IPS-15b (cell line): ENCODE measurements around the gene LIMS2.

ENCODE experiments used
- H3K27me3 ChIP-seq: one replicate; pipeline ENCODE4 v1.6.1; 2013; ENCODE audit warnings: low read length; ENCODE audit not compliant: control insufficient read depth, insufficient read depth
- H3K36me3 ChIP-seq: one replicate; pipeline ENCODE4 v1.6.1; 2013; ENCODE audit warnings: low read length; ENCODE audit not compliant: control insufficient read depth, insufficient read depth
- H3K4me1 ChIP-seq: one replicate; pipeline ENCODE4 v1.6.1; 2013; ENCODE audit warnings: mild to moderate bottlenecking, low read length; ENCODE audit not compliant: control insufficient read depth, insufficient read depth
- H3K4me3 ChIP-seq: one replicate; pipeline ENCODE4 v1.5.1; 2013; ENCODE audit warnings: low read depth, low read length
- H3K9ac ChIP-seq: one replicate; pipeline ENCODE4 v1.6.1; 2013; ENCODE audit warnings: low read depth, mild to moderate bottlenecking, low read length
- H3K9me3 ChIP-seq: one replicate; pipeline ENCODE4 v1.6.1; 2013; ENCODE audit warnings: mild to moderate bottlenecking, low read length; ENCODE audit not compliant: control insufficient read depth, insufficient read depth

LIMS2 gene

GRCh38 chr2:127630096-127630863 lies 45.0 kb downstream of the LIMS2 start:
- H3K27me3 ChIP-seq, result no peaks in the 10 kb centered on the region
- H3K9me3 ChIP-seq, result no peaks in the 10 kb centered on the region
- H3K9ac ChIP-seq, result no peak overlapping the region
- no peaks in the 10 kb centered on the region for H3K4me1 ChIP-seq
- H3K4me3 ChIP-seq, result no peak overlapping the region
- no peaks in the 10 kb centered on the region for H3K36me3 ChIP-seq

DNA sequence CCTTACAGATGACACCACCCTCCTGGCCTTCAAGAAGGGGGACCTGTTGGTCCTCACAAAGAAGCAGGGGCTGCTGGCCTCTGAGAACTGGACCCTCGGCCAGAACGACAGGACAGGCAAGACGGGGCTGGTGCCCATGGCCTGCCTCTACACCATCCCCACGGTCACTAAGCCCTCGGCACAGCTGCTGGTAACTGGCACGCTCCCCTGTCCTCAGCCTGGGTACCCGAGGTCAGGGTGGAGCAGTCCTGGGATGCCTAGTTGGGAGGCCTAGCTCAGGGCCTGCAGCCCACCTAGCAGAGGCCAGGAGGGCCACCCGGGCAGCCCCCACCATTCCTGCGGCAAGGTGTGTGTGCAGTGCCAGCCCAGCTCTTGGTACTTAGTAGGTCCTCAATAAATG lies 45.7 kb downstream of the LIMS2 start:
- no peak overlapping the region for H3K4me3 ChIP-seq
- no peak overlapping the region for H3K9ac ChIP-seq
- H3K27me3 ChIP-seq, result no peaks in the 10 kb centered on the region
- no peaks in the 10 kb centered on the region for H3K36me3 ChIP-seq
- no peaks in the 10 kb centered on the region for H3K9me3 ChIP-seq
- no peaks in the 10 kb centered on the region for H3K4me1 ChIP-seq

DNA sequence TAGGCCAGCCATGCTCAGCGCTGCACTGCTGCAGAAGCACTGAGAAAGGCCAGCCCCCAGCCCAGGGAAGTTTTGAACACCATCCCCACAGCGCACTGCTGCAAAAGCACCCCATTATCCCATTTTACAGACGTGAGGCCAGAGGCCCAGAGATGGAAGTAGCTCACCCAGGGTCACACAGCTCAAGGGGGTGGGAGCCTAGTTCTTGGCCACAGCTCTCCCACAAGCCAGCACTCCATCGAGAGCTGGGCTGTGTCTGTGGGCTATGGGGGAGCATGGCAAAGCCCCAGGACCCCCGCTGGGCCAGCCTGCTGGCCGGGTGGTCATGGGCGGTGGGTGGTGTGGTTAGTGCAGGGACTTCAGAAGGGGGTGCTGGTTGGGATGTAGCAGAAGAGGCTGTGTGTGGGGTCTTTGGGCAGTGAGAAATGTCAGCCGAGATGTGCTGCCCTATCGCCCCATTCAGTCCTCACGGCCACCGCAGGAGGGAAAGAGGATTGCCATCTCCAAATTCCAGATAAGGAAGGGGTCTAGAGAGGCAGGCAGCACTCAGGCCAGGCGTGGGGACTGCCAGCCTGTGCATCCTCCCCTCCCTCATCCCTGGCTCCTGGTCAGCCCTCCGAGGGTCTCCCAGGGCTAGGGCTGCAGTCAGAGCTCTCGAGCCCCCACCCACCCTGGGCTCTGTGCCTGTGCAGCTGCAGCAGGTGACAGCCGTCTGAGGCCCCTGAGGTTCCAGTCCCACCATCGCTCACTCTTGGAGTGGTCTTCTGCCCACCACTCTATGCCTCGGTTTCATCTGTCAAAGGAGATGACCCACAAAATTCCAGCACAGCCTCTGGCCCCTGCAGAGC lies 46.3 kb downstream of the LIMS2 start:
- Histone ChIP-seq H3K27me3 (no peaks in the 10 kb centered on the region), H3K9ac (no peak overlapping the region), H3K9me3 (no peaks in the 10 kb centered on the region)

DNA sequence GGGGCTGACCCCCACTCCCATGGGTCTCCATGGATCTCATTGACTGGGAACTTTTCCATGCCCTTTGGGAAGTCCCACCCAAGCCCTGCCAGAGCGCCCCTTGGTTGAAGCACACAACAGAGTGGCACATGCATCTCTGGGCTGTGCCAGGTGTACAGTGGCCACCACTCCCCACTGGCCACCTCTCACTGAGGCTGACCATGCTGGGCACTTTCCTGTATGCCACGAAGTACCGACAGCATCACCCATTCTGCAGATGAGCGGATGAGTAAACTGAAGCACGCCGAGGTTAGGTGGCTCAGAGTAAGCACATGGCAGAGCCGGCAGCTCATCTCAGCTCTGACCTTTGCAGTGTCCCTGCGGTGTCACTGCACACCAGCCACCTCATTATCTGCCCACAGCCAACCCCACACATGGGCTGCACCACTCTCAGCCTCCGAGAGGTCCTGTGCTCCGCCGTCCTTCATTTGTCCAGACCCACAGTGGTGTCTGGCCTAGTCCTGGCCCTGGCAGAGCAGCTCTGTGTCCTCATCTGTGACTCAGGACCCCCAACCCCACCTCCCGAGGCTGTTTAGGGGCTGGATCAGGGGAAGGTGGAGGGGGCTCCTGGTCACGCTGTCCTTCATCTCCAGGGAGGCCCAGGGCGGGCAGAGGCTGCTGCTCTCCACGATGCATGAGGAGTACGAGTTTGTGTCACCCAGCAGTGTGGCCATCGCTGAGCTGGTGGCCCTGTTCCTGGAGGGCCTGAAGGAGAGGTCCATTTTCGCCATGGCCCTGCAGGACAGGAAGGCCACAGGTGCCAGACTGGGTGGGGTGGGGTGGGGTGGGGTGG lies 47.4 kb downstream of the LIMS2 start:
- Histone ChIP-seq H3K36me3 (no peaks in the 10 kb centered on the region), H3K27me3 (no peaks in the 10 kb centered on the region), H3K9ac (no peak overlapping the region), H3K9me3 (no peaks in the 10 kb centered on the region), H3K4me1 (no peaks in the 10 kb centered on the region), H3K4me3 (no peak overlapping the region)

More for the DNA sequence above, 46.3 kb downstream of the LIMS2 start:
- Histone ChIP-seq H3K4me1 (no peaks in the 10 kb centered on the region), H3K4me3 (no peak overlapping the region), H3K36me3 (no peaks in the 10 kb centered on the region)

DNA sequence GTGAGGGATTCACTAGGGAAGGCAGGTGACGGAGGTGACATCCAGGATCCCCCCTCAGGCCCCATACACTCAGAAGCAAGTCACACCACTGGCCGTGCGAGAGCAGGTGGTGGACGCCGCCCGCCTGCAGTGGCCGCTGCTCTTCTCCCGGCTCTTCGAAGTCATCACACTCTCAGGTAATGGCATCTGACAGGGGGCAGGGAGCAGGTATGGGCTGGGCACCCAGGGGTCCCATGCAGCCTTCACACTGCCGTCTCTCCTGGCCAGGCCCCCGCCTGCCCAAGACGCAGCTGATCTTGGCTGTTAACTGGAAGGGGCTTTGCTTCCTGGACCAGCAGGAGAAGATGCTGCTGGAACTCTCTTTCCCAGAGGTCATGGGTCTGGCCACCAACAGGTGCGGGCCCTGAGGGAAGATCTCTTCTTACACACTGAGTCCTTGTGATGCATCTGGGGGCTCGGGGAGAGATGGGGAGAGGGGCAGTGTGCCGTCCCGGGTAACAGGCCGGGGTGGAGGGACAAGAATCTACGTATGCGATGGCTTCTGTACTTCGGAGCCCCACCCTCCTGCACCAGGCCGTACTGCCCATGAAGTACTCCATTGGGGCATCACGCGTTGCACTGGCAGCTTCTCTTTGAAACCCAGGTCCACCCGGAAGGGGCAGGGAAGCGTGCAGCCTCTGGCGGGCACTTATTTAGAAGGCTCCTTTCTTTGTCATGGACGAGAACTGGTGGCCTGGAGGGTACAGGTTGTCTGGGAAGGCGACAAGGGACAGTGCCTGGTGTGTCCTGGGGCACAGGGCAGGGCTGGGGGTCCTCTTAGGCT lies 48.2 kb downstream of the LIMS2 start:
- no peak overlapping the region for H3K9ac ChIP-seq
- no peaks in the 10 kb centered on the region for H3K4me1 ChIP-seq
- no peak overlapping the region for H3K4me3 ChIP-seq
- H3K9me3 ChIP-seq, result no peaks in the 10 kb centered on the region
- no peaks in the 10 kb centered on the region for H3K27me3 ChIP-seq
- no peaks in the 10 kb centered on the region for H3K36me3 ChIP-seq

DNA sequence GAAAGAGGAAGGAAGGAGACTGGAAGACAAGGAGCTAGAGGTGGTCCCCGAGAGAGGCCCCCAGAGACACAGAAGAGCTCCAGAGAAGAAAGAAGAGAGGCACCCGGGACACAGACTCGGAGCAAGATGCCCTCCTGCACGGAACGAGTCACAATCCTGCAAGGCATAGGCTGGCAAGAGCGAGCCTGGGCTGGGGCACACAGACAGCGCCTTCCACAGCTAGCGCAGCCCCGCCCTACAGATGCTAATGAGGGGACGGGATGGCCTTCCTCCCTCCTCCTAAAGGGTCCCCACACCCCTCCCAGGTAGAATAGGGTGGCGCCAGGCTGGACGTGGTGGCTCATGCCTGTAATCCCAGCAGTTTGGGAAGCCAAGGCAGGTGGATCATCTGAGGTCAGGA lies 49.2 kb downstream of the LIMS2 start:
- H3K9ac ChIP-seq, result no peak overlapping the region
- no peak overlapping the region for H3K4me3 ChIP-seq
- H3K27me3 ChIP-seq, result no peaks in the 10 kb centered on the region
- H3K36me3 ChIP-seq, result no peaks in the 10 kb centered on the region
- no peaks in the 10 kb centered on the region for H3K4me1 ChIP-seq
- H3K9me3 ChIP-seq, result no peaks in the 10 kb centered on the region

- no peaks in the 10 kb centered on the region for H3K36me3 ChIP-seq
- H3K9ac ChIP-seq, result no peak overlapping the region
- H3K4me1 ChIP-seq, result no peaks in the 10 kb centered on the region
- no peaks in the 10 kb centered on the region for H3K27me3 ChIP-seq
- H3K9me3 ChIP-seq, result no peaks in the 10 kb centered on the region
- H3K4me3 ChIP-seq, result no peak overlapping the region
These were observed 49.8 kb downstream of the LIMS2 start for GRCh38 chr2:127625572-127625951.

- H3K4me3 ChIP-seq, result no peak overlapping the region
- H3K4me1 ChIP-seq, result no peaks in the 10 kb centered on the region
- no peak overlapping the region for H3K9ac ChIP-seq
- no peaks in the 10 kb centered on the region for H3K36me3 ChIP-seq
- no peaks in the 10 kb centered on the region for H3K27me3 ChIP-seq
- H3K9me3 ChIP-seq, result no peaks in the 10 kb centered on the region
These were observed 50.4 kb downstream of the LIMS2 start for GRCh38 chr2:127624756-127625571.

DNA sequence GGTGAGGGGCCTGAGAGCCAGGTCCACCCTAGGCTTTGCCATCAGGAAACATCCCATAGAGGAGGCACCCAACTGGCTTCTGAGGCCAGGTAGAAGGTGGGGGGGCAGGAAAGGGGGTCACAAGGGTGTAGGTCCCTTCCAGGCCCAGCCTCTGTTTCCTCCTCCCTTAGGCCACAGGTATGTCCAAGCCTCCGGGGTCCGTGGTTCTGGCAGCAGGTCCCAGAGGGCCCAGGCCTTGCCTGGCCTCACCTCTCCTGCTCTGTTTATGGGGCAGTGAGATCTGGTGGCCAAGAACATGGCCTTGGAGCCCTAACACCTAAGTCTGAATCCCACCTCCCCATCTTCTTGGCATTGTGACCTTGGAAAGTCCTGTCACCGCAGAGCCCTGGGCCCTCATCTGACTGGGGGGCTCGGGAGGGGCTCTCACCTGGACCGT lies 51.0 kb downstream of the LIMS2 start:
- Histone ChIP-seq H3K4me3 (no peak overlapping the region), H3K27me3 (no peaks in the 10 kb centered on the region), H3K4me1 (no peaks in the 10 kb centered on the region), H3K9ac (no peak overlapping the region), H3K36me3 (no peaks in the 10 kb centered on the region), H3K9me3 (no peaks in the 10 kb centered on the region)

DNA sequence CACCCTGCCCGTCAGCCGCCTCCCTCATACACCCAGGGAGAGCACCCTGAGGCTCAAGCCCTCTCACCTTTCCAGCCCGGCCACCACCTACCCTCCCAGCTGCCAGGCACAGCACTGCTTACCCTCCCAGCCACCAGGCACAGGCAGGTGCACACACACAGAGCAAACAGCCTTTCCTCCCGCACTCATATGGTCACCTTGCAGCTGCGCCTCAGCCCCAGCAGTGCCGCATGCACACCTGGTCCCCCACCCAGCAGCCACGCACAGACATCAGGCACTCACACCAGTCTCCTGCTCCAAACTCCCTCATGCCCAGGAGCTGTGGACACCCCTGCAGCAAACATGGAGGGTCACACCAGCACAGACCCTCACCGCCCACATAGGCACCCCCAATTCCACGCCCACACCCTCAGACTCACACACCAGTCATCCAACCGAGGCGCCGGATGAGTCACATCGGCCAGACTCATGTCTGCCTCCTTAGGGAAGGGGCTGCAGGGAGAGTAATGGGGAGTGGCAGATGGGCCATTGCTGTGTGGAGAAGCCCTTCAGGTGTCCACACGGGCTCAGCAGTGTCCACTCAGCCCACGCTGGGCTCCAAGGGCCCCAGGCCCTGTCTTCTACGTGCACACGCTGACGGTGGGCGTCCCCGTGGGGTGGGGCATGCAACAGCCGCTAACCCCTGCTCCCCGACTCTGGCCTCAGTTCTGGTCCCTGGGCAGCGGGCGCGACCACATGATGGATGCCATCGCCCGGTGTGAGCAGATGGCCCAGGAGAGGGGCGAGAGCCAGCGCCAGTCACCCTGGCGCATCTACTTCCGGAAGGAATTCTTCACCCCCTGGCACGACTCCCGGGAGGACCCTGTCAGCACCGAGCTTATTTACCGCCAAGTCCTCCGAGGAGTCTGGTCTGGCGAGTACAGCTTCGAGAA lies 51.7 kb downstream of the LIMS2 start:
- Histone ChIP-seq H3K9me3 (no peaks in the 10 kb centered on the region), H3K4me1 (no peaks in the 10 kb centered on the region), H3K9ac (no peak overlapping the region), H3K4me3 (no peak overlapping the region), H3K27me3 (no peaks in the 10 kb centered on the region), H3K36me3 (no peaks in the 10 kb centered on the region)
